AG04449 (cell line): ENCODE measurements around the gene ANKRD35.
A peak's percentile ranks its signal among the peaks of the same experiment; 100 is the strongest.
"Not testable (repeated sequence)": the region's sequence is repeated elsewhere in the genome, so short reads cannot be mapped to it uniquely, and the experiment has no call there.

Source experiments
- CTCF ChIA-PET: fragments of 350-600 bp; formaldehyde crosslinking; extraction: SDS; loops from one replicate; lab custom pipeline; 2021; ENCODE audit warnings: antibody characterized with exemption; lab: Yijun Ruan, JAX
- POLR2A ChIA-PET: fragments of 400-600, 350-600 bp; formaldehyde crosslinking; extraction: SDS; loops from one replicate; lab custom pipeline; 2020; ENCODE audit warnings: antibody characterized with exemption, inconsistent platforms; lab: Yijun Ruan, JAX
- DNase-seq: peaks from one replicate; pipeline ENCODE4 v3.0.0-alpha.2; 2010; ENCODE audit warnings: low read depth, low spot score
- H3K4me3 ChIP-seq: 2 replicates; pipeline ENCODE4 v1.5.1; 2011; ENCODE audit warnings: low read depth, mild to moderate bottlenecking, control low read depth, low read length
- CTCF ChIP-seq: IDR thresholded peaks from one replicate; pipeline ENCODE4 v1.5.1; 2011; ENCODE audit warnings: mild to moderate bottlenecking, moderate library complexity, low read length, control low read depth, inconsistent platforms; ENCODE audit not compliant: insufficient read depth; ENCODE audit errors: missing control alignments

The ANKRD35 gene

GRCh38 chr1:145885738-145886287 lies at the start of gene ANKRD35:
TSS of gene ANKRD35 (minus strand) at chr1:145885866. CDS start at chr1:145885758, 108 bp downstream.
- peak within 1 kb of the TSS; percentile 74 for H3K4me3 ChIP-seq
- no peak for DNase-seq
- ChIA-PET CTCF (interaction anchor here (0.6 to 16.3 kb wide), 6 partner anchors 10 to 40 kb away, joined by 3 to 469 read pairs (median 3); partner anchors contain the start of genes ITGA10, NUDT17 and PEX11B), POLR2A (interaction anchor here (1.0 to 2.0 kb wide), 2 partner anchors 27 to 78 kb away, joined by 3 to 10 read pairs; partner anchors contain the start of genes ANKRD34A, PIAS3 and POLR3GL)
- TF ChIP-seq CTCF: no peak

GRCh38 chr1:145932522-145933009 lies 46.9 kb upstream of the ANKRD35 start:
- H3K4me3 ChIP-seq, DNase-seq, POLR2A ChIA-PET: not testable (repeated sequence)
- CTCF ChIA-PET: interaction anchor here (1.1 to 2.2 kb wide), 2 partner anchors 13 to 23 kb away, joined by 4 to 5 read pairs; partner anchors contain the start of genes ITGA10 and PEX11B

- ChIA-PET POLR2A (interaction anchor here (0.6 to 1.7 kb wide), 9 partner anchors 9 to 124 kb away, joined by 3 to 8 read pairs (median 4); partner anchors contain the start of genes LIX1L, PEX11B and PIAS3), CTCF (interaction anchor here (0.6 to 3.8 kb wide), 16 partner anchors 9 to 88 kb away, joined by 3 to 33 read pairs (median 5); partner anchors contain the start of genes ANKRD34A, ITGA10, LIX1L and NUDT17)
- H3K4me3 ChIP-seq: peak overlapping the region; percentile 87
- no peak for TF ChIP-seq CTCF
- DNase-seq: no peak
Measured at GRCh38 chr1:145927916-145928643, 42.4 kb upstream of the ANKRD35 start.

GRCh38 chr1:145927063-145927886 lies 41.6 kb upstream of the ANKRD35 start, which contains the start of gene RBM8A:
TSS of gene RBM8A (minus strand) at chr1:145927484. CDS start at chr1:145927426, 58 bp downstream.
- peak within 1 kb of the TSS; percentile 87 for H3K4me3 ChIP-seq
- DNase-seq: peak; percentile 92
- POLR2A ChIA-PET: interaction anchor here (0.5 to 1.7 kb wide), 13 partner anchors 8 to 227 kb away, joined by 3 to 8 read pairs (median 3); partner anchors contain the start of genes ANKRD34A, LIX1L, PEX11B and PIAS3
- CTCF ChIA-PET: interaction anchor here (0.5 to 3.8 kb wide), 21 partner anchors 9 to 110 kb away, joined by 3 to 33 read pairs (median 4); partner anchors contain the start of genes ANKRD34A, ITGA10, LIX1L and NUDT17
- peak; percentile 63 for TF ChIP-seq CTCF

- no peak for TF ChIP-seq CTCF
- ChIA-PET POLR2A (interaction anchor here (0.6 to 1.7 kb wide), 8 partner anchors 8 to 227 kb away, joined by 3 to 8 read pairs (median 4); partner anchors contain the start of genes ANKRD34A, LIX1L, PEX11B and POLR3GL), CTCF (interaction anchor here (0.5 to 3.8 kb wide), 15 partner anchors 10 to 110 kb away, joined by 3 to 33 read pairs (median 5); partner anchors contain the start of genes ITGA10, LIX1L, NUDT17 and PIAS3)
- no peak for DNase-seq
- peak overlapping the region; percentile 87 for H3K4me3 ChIP-seq
Measured at GRCh38 chr1:145926686-145927062, 41.0 kb upstream of the ANKRD35 start.
